Neutrophil (primary cell): ENCODE measurements around the gene PRR33.

Experiments used
- H3K27ac ChIP-seq: fragments of 200-600 bp; sonication (generic); 2 replicates; pipeline ENCODE4 v1.5.1; 2016; ENCODE audit warnings: mild to moderate bottlenecking, moderate library complexity
- H3K27me3 ChIP-seq: fragments of 200-600 bp; sonication (generic); 2 replicates; pipeline ENCODE4 v1.6.0; 2016; ENCODE audit warnings: mild to moderate bottlenecking
- H3K36me3 ChIP-seq: fragments of 200-600 bp; sonication (generic); 2 replicates; pipeline ENCODE4 v1.5.1; 2017
- H3K4me1 ChIP-seq, 2 experiments: fragments of 200-600 bp in 1 of 2; sonication (generic) in 1 of 2; 1 replicate in 1 of 2; 2 replicates in 1 of 2; pipeline versions ENCODE4 v1.5.1 to v1.6.1; 2013 to 2016; ENCODE audit warnings: low read depth in 1 of 2, low read length in 1 of 2, mild to moderate bottlenecking in 1 of 2, moderate library complexity in 1 of 2; ENCODE audit not compliant: control insufficient read depth in 1 of 2, insufficient read depth in 1 of 2
- H3K4me3 ChIP-seq, 2 experiments: fragments of 200-600 bp in 1 of 2; sonication (generic) in 1 of 2; 1 replicate in 1 of 2; 2 replicates in 1 of 2; pipeline ENCODE4 v1.5.1; 2013 to 2016; ENCODE audit warnings: low read depth in 1 of 2, low read length in 1 of 2, mild to moderate bottlenecking in 1 of 2, moderate library complexity in 1 of 2
- H3K9me3 ChIP-seq: fragments of 200-600 bp; sonication (generic); 2 replicates; pipeline ENCODE4 v1.5.1; 2016
- CTCF ChIP-seq: fragments of 200-600 bp; sonication (generic); IDR thresholded peaks from 2 replicates; pipeline ENCODE4 v1.5.1; 2016; ENCODE audit warnings: antibody characterized with exemption

Gene PRR33

GRCh38 chr11:1933416-1934334 lies 42.0 kb upstream of the PRR33 start:
- Histone ChIP-seq H3K27ac (no peak overlapping the region), H3K36me3 (no peaks in the 10 kb centered on the region), H3K27me3 (peaks cover 39% of the 10 kb centered on the region), H3K4me3 (no peak overlapping the region), H3K4me1 (no peaks in the 10 kb centered on the region), H3K9me3 (no peaks in the 10 kb centered on the region)
- no peak for TF ChIP-seq CTCF

GRCh38 chr11:1932681-1933080 lies 41.0 kb upstream of the PRR33 start:
- no peak for TF ChIP-seq CTCF
- Histone ChIP-seq H3K4me3 (no peak overlapping the region), H3K27me3 (peaks cover 42% of the 10 kb centered on the region), H3K36me3 (no peaks in the 10 kb centered on the region), H3K9me3 (no peaks in the 10 kb centered on the region), H3K4me1 (no peaks in the 10 kb centered on the region), H3K27ac (no peak overlapping the region)

- no peak overlapping the region for H3K4me3 ChIP-seq
- peaks cover 48% of the 10 kb centered on the region for H3K27me3 ChIP-seq
- no peaks in the 10 kb centered on the region for H3K36me3 ChIP-seq
- H3K9me3 ChIP-seq, result no peaks in the 10 kb centered on the region
- TF ChIP-seq CTCF, result no peak
- no peak overlapping the region for H3K27ac ChIP-seq
- no peaks in the 10 kb centered on the region for H3K4me1 ChIP-seq
Measured at GRCh38 chr11:1932105-1932480, 40.4 kb upstream of the PRR33 start.

- Histone ChIP-seq H3K4me3 (no peak overlapping the region), H3K27me3 (peaks cover 54% of the 10 kb centered on the region), H3K4me1 (no peaks in the 10 kb centered on the region), H3K36me3 (no peaks in the 10 kb centered on the region), H3K9me3 (no peaks in the 10 kb centered on the region), H3K27ac (no peak overlapping the region)
- TF ChIP-seq CTCF, result no peak
Measured at GRCh38 chr11:1931341-1932104, 39.8 kb upstream of the PRR33 start.

GRCh38 chr11:1930462-1930830 lies 38.8 kb upstream of the PRR33 start:
- Histone ChIP-seq H3K4me3 (no peak overlapping the region), H3K9me3 (no peaks in the 10 kb centered on the region), H3K27me3 (peaks cover 63% of the 10 kb centered on the region), H3K36me3 (no peaks in the 10 kb centered on the region), H3K27ac (no peak overlapping the region), H3K4me1 (no peaks in the 10 kb centered on the region)
- no peak for TF ChIP-seq CTCF
